Measurements from ENCODE around the gene DDX4. TPM values are rescaled to one million over a fixed set of nuclear protein-coding genes. Genes with fewer than 3 reads are reported as not detected.

The DDX4 gene
- polyA plus RNA-seq, 1 experiment: not detected

DNA sequence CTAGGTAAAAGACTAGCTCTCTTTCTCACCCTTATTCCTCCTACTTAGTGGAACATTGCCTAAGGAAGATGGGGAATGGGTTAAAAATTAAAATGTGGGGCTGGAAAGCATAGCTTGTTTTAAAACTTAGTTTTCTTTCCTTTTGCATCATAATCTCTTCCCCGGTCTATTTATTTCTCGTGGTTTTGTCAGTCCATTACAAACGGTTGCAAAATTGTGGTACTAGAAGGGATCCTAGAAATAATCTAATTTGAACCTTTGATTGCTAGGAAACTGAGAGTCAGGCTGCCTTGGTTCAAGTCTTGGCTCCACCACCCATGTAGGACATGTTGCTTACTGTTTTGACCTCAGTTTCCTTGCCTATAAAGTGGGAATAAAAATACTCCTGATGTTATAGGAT is 114.6 kb downstream of the DDX4 start:
- ChIA-PET CTCF (no interaction called here), POLR2A (no interaction called here)

DNA sequence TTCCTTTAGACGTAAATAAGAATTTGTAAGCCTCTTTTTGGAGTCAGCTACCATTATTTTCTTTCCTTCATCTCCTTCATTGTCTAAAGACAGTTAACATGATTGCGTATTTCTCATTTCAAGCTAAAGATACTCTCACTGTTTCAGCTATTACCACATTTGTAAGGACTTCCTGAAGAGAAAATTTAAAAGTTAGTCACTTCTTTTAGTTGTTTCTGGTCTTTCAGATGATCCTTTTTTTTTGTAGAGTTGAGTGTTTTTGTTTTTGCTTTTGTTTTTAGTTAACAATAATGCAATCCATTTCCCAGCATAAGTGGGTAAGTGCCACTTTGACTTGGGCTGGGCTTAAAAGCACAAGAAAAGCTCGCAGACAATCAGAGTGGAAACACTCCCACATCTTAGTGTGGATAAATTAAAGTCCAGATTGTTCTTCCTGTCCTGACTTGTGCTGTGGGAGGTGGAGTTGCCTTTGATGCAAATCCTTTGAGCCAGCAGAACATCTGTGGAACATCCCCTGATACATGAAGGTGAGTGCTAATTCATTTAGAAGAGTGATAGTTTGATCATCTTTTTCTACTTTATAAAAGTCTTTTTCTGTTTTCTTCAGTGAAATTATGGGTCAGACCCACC is 115.3 kb downstream of the DDX4 start:
- DNase-seq (ENCODE audit: low read depth): no peak
- ChIA-PET CTCF (no interaction called here), POLR2A (no interaction called here)
- H3K27me3 ChIP-seq (ENCODE audit: control insufficient read depth, insufficient read depth, low read length): no peaks in the 10 kb centered on the region
- TF ChIP-seq, protein P1, sequence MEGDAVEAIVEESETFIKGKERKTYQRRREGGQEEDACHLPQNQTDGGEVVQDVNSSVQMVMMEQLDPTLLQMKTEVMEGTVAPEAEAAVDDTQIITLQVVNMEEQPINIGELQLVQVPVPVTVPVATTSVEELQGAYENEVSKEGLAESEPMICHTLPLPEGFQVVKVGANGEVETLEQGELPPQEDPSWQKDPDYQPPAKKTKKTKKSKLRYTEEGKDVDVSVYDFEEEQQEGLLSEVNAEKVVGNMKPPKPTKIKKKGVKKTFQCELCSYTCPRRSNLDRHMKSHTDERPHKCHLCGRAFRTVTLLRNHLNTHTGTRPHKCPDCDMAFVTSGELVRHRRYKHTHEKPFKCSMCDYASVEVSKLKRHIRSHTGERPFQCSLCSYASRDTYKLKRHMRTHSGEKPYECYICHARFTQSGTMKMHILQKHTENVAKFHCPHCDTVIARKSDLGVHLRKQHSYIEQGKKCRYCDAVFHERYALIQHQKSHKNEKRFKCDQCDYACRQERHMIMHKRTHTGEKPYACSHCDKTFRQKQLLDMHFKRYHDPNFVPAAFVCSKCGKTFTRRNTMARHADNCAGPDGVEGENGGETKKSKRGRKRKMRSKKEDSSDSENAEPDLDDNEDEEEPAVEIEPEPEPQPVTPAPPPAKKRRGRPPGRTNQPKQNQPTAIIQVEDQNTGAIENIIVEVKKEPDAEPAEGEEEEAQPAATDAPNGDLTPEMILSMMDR (IDR thresholded peaks at IDR 0.05; ENCODE audit: insufficient read depth, low read depth, low read length): no peak
- no peak overlapping the region for H3K4me3 ChIP-seq (ENCODE audit: low read depth, low read length)
- no peaks in the 10 kb centered on the region for H3K36me3 ChIP-seq (ENCODE audit: control insufficient read depth, insufficient read depth, low read length)

More for the DNA sequence above, 114.6 kb downstream of the DDX4 start:
- Histone ChIP-seq H3K36me3 (ENCODE audit: control insufficient read depth, insufficient read depth, low read length) (no peaks in the 10 kb centered on the region), H3K4me3 (ENCODE audit: low read depth, low read length) (no peak overlapping the region), H3K27me3 (ENCODE audit: control insufficient read depth, insufficient read depth, low read length) (no peaks in the 10 kb centered on the region)
- no peak for DNase-seq (ENCODE audit: low read depth)
- TF ChIP-seq, protein P1 (IDR thresholded peaks at IDR 0.05; ENCODE audit: insufficient read depth, low read depth, low read length): no peak

DNA sequence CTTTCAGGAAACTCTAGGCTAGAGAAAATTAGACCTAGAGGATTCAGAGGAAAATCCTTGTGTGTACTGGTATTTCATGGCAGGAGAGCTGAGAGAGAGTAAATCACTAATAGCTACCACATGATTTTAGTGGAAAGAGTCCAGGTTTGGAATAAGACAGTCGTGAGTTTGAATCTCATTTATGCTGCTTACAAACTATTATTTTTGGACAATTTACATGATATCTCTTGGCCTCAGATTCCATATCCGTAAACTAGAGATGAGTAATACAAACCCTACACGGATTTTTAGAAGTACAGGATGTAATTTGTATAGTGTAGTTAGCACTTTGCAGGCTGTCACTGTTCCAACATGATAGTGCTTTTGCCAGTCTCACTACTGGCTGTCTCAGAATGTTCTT is 116.0 kb downstream of the DDX4 start:
- ChIA-PET CTCF (interaction anchor here (0.7 kb wide), 1 partner anchor 25 kb away, joined by 3 read pairs; no protein-coding TSS in a partner anchor), POLR2A (interaction anchor here (0.7 kb wide), 1 partner anchor 75 kb away, joined by 5 read pairs; no protein-coding TSS in a partner anchor)
- peak; percentile 23 for DNase-seq (ENCODE audit: low read depth)
- TF ChIP-seq, protein P1 (IDR thresholded peaks at IDR 0.05; ENCODE audit: insufficient read depth, low read depth, low read length): no peak
- peaks cover 1% of the 10 kb centered on the region; the same call in 1 of the 2 replicates for H3K27me3 ChIP-seq (ENCODE audit: control insufficient read depth, insufficient read depth, low read length)
- H3K4me3 ChIP-seq (ENCODE audit: low read depth, low read length): no peak overlapping the region
- H3K36me3 ChIP-seq (ENCODE audit: control insufficient read depth, insufficient read depth, low read length): no peaks in the 10 kb centered on the region

DNA sequence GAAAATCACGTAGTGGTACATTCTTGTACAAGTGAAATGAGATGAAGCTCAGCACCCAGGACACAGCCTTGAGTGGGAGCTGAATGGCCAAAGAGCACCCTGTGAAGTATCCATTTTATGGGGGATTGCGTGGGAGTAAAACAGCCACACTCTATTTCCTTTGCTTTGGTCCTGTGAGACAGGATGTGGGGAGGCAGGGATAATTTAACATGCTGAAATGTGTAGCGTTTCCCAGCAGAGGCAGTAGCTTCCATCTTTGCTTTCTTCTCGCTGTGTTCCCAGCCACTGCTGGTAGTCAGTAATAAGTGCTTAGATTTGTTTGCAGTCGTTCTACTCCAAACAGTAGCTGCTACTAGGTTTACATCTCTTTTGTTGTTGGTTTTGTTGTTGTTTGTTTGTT is 117.6 kb downstream of the DDX4 start:
- no peaks in the 10 kb centered on the region for H3K36me3 ChIP-seq (ENCODE audit: control insufficient read depth, insufficient read depth, low read length)
- H3K4me3 ChIP-seq (ENCODE audit: low read depth, low read length): no peak overlapping the region
- peaks cover 3% of the 10 kb centered on the region; the same call in 1 of the 2 replicates for H3K27me3 ChIP-seq (ENCODE audit: control insufficient read depth, insufficient read depth, low read length)
- no peak for DNase-seq (ENCODE audit: low read depth)
- CTCF ChIA-PET: interaction anchor here (0.7 kb wide), 1 partner anchor 439 kb away, joined by 3 read pairs; no protein-coding TSS in a partner anchor
- POLR2A ChIA-PET: no interaction called here
- TF ChIP-seq, protein P1 (IDR thresholded peaks at IDR 0.05; ENCODE audit: insufficient read depth, low read depth, low read length): no peak

DNA sequence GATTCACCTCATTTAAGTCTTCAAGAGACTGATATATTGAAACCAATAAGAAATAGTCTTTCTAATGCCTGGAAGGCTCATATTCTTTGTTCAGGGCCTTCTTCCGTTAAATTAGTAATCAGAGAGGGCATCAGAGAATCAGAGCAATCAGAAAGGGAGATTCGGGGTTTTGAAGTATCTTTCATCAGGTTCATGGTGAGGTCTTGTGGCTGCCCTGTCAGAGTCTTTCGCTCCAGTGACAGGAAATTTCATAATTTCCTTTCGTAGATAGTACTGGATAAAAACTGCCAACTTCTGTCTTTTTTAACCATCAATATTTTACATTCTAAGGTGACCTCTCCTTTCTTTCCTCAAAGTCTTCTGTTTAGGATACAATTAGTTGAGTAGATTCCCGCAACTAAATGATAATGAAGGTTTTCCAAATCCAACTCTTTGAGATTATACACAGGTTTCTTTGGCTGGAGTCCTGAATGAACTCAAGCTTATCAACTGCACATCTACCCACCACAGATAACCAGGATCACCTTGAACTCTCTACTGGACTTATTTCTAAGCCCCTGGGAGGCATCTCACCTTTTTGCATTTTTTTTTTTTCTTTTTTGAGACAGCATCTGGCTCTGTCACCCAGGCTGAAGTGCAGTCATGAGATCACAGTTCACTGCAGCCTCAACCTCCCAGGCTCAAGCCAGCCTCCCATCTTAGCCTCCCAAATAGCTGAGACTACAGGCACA is 118.8 kb downstream of the DDX4 start:
- TF ChIP-seq, protein P1 (IDR thresholded peaks at IDR 0.05; ENCODE audit: insufficient read depth, low read depth, low read length): no peak
- Histone ChIP-seq H3K27me3 (ENCODE audit: control insufficient read depth, insufficient read depth, low read length) (peaks cover 3% of the 10 kb centered on the region; the same call in 1 of the 2 replicates), H3K4me3 (ENCODE audit: low read depth, low read length) (no peak overlapping the region), H3K36me3 (ENCODE audit: control insufficient read depth, insufficient read depth, low read length) (no peaks in the 10 kb centered on the region)
- POLR2A ChIA-PET: no interaction called here
- CTCF ChIA-PET: interaction anchor here (0.6 kb wide), 1 partner anchor 31 kb away, joined by 4 read pairs; no protein-coding TSS in a partner anchor
- no peak for DNase-seq (ENCODE audit: low read depth)

All from BJ (cell line).